ENCODE measurements around the gene TMEM150C. TPM values are rescaled to one million over a fixed set of nuclear protein-coding genes. Genes with fewer than 3 reads are reported as not detected.
"Not testable (repeated sequence)": the region's sequence is repeated elsewhere in the genome, so short reads cannot be mapped to it uniquely, and the experiment has no call there.

Gene TMEM150C
- total and polyA plus RNA-seq, 11 donors: 6.2 to 22.9 (median 12.6) TPM

DNA sequence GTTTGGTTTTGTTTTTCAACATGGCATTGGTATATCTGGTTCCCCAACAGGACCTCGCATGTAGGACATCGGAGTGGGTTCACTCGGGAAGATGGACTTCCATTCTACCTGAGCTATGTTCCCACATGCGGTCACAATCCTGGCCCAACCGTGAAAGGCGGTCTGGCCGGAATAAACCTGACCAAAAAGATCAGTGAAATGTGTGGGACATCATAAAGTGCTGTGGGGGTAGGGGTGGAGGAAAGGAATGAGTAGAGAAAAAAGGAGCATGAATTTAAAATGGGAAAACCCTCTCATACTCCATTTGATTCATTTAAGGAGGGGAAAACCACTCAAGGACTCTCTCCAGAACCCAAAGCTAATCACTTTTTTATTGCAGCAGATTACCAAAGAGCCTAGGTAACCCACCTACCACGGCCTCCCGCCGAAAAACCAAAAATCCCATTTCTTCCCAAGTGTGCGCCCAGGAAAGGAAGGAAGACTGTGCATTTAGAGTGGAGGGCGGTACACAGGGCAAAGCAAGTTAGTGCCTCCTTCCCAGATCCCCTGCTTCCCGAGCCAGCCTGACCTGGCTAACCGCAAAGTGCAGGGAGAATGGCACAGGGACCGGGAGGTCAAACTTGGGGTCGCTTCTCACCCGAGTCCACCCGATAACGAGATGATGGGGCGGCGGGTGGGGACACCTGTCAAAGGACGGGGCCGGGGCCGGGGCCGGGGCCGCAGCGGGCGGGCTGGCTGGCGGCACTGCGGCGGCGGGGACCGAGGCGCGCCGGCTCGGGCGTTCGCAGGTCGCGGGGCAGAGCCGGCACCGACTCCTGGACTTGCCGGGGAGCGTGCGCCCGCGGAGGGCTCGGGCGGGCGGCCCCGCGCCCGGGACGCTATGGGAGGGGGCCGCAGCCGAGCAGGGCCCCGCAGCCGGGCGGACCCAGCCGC lies 669 bp downstream of the TMEM150C start:
- intact Hi-C loops (cut with DNase I): loop anchor here in 2 of 10 donors (5.0 to 10.0 kb wide), 5 partner anchors 66 to 174 kb away; no protein-coding TSS in a partner anchor
- DNase-seq (peak in 3 of 5 donors; percentile 10 to 61 (median 22)), ATAC-seq (peak in 3 of 4 donors; percentile 17 to 44 (median 43))
- WGBS, 4 donors: 11 to 23% (median 17%) methylated on average over 32 to 61 of the region's 61 CpGs
- Histone ChIP-seq H3K36me3 (no peaks in the 10 kb centered on the region), H3K27me3 (peaks cover 0 to 26% (median 0%) of the 10 kb centered on the region in 9 donors), H3K27ac (peak overlapping the region in 6 of 12 donors; percentile 15 to 76 (median 60)), H3K4me1 (peaks cover 0 to 17% (median 6%) of the 10 kb centered on the region in 12 donors), H3K9me3 (no peaks in the 10 kb centered on the region), H3K4me3 (peak overlapping the region in 11 of 12 donors; percentile 56 to 83 (median 68))
- TF ChIP-seq POLR2A (IDR thresholded peaks at IDR 0.05) (no peak), CTCF (IDR thresholded peaks at IDR 0.05) (no peak)

GRCh38 chr4:82559735-82560120 lies 2.1 kb downstream of the TMEM150C start:
- H3K9me3 ChIP-seq: no peaks in the 10 kb centered on the region
- H3K4me1 ChIP-seq: peaks cover 0 to 17% (median 6%) of the 10 kb centered on the region in 12 donors
- intact Hi-C loops (cut with DNase I): loop anchor here in 2 of 10 donors (5.0 to 10.0 kb wide), 5 partner anchors 68 to 175 kb away; no protein-coding TSS in a partner anchor
- peaks cover 0 to 26% (median 0%) of the 10 kb centered on the region in 9 donors for H3K27me3 ChIP-seq
- 86 to 94% (median 91%) methylated on average over 4 of the region's 4 CpGs for WGBS, 4 donors
- ATAC-seq (no peak), DNase-seq (no peak)
- H3K27ac ChIP-seq: no peak overlapping the region
- TF ChIP-seq POLR2A (IDR thresholded peaks at IDR 0.05) (no peak), CTCF (IDR thresholded peaks at IDR 0.05) (no peak)
- H3K4me3 ChIP-seq: no peak overlapping the region
- no peaks in the 10 kb centered on the region for H3K36me3 ChIP-seq

GRCh38 chr4:82559090-82559734 lies 2.6 kb downstream of the TMEM150C start:
- H3K9me3 ChIP-seq; H3K27ac ChIP-seq; ATAC-seq; H3K36me3 ChIP-seq; H3K4me3 ChIP-seq; intact Hi-C loops (cut with DNase I): not testable (repeated sequence)
- DNase-seq: peak in 1 of 5 donors; percentile 25
- peaks cover 0 to 17% (median 6%) of the 10 kb centered on the region in 12 donors for H3K4me1 ChIP-seq
- H3K27me3 ChIP-seq: peaks cover 0 to 26% (median 0%) of the 10 kb centered on the region in 9 donors
- WGBS, 4 donors: 83 to 87% (median 86%) methylated on average over 13 of the region's 13 CpGs

DNA sequence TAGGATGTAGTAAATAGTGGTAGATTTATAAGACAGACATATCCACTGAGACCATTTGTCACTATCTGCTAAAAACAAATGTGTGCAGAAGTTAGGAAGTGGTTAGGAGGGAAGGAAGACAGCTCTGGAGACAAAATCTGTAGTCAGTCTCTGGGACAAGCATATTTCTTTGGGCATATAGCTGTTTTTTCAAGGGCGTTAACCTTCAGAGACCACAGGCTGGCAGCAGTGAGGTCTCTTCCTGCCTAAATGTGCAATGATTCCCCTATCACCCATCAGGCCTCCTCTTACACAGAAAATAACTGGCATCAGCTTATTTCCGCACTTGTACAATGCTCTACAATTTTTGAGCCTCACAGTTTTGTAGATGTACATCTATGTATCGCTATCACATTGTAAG lies 6.5 kb downstream of the TMEM150C start:
- Histone ChIP-seq H3K4me1 (peaks cover 0 to 10% (median 0%) of the 10 kb centered on the region in 12 donors), H3K9me3 (no peaks in the 10 kb centered on the region), H3K27ac (no peak overlapping the region), H3K36me3 (no peaks in the 10 kb centered on the region), H3K4me3 (no peak overlapping the region), H3K27me3 (peaks cover 0 to 6% (median 0%) of the 10 kb centered on the region in 9 donors)
- 85 to 90% (median 89%) methylated on average over 3 of the region's 3 CpGs for WGBS, 4 donors
- intact Hi-C loops (cut with DNase I): no loop called here
- ATAC-seq (no peak), DNase-seq (no peak)
- TF ChIP-seq POLR2A (IDR thresholded peaks at IDR 0.05): no peak
- no peak for TF ChIP-seq CTCF (IDR thresholded peaks at IDR 0.05)

Data from heart left ventricle (tissue), 16 donors.